K562 (cell line): ENCODE results near the gene ACKR1. TPM values are rescaled to one million over a fixed set of nuclear protein-coding genes. Genes with fewer than 3 reads are reported as not detected.
A peak's percentile ranks its signal among the peaks of the same experiment; 100 is the strongest.

ENCODE experiments used
- CC2D1A ChIP-seq: fragments of 450-650 bp; IDR thresholded peaks from 2 replicates; pipeline ENCODE4 v1.6.1; 2017; ENCODE audit warnings: mild to moderate bottlenecking
- CTCF ChIP-seq, 3 experiments: IDR thresholded peaks in 2 of 3; conservative IDR thresholded peaks in 1 of 3; 2 replicates each; pipeline ENCODE4 v1.5.1; 2011 to 2012; ENCODE audit warnings: low read length in 3 of 3, mild to moderate bottlenecking in 3 of 3, control low read depth in 2 of 3, improper control_type of control experiment in 1 of 3, inconsistent platforms in 1 of 3, low read depth in 1 of 3, mixed read lengths in 1 of 3, moderate library complexity in 1 of 3; ENCODE audit not compliant: insufficient read depth in 2 of 3
- DMBX1 ChIP-seq: fragments of 250-450 bp; sonication (Bioruptor Pico); IDR thresholded peaks from 2 replicates; pipeline ENCODE4 v1.8.0; 2022; ENCODE audit warnings: inconsistent platforms, mild to moderate bottlenecking, moderate library complexity, borderline replicate concordance
- GTF3C2 ChIP-seq: IDR thresholded peaks from 3 replicates; pipeline ENCODE4 v1.6.1; 2011; ENCODE audit warnings: borderline replicate concordance, mild to moderate bottlenecking, moderate library complexity; ENCODE audit not compliant: insufficient read length; ENCODE audit errors: extremely low read depth
- HBP1 ChIP-seq: fragments of 450-650 bp; formaldehyde crosslinking; IDR thresholded peaks from 2 replicates; pipeline ENCODE4 v1.4.0; 2022; ENCODE audit warnings: missing genetic modification characterization
- HDAC2 ChIP-seq: fragments of 450-650 bp; IDR thresholded peaks from 2 replicates; pipeline ENCODE4 v1.6.1; 2016; ENCODE audit warnings: mild to moderate bottlenecking
- KLF10 ChIP-seq: fragments of 250-450 bp; sonication (Bioruptor Pico); IDR thresholded peaks from 2 replicates; pipeline ENCODE4 v1.6.1; 2021; ENCODE audit warnings: matching md5 sums
- MAX ChIP-seq: sonication (generic); formaldehyde crosslinking; IDR thresholded peaks from 2 replicates; pipeline ENCODE4 v1.9.0; 2022; ENCODE audit warnings: mild to moderate bottlenecking, missing genetic modification reagents
- PHF20 ChIP-seq: fragments of 450-650 bp; IDR thresholded peaks from 2 replicates; pipeline ENCODE4 v1.6.1; 2018; ENCODE audit not compliant: partially characterized antibody
- RAD21 ChIP-seq, 2 experiments: fragments of 250-450 bp in 1 of 2; fragments of 450-650 bp in 1 of 2; sonication (Bioruptor Pico) in 1 of 2; formaldehyde crosslinking in 1 of 2; IDR thresholded peaks in 1 of 2; conservative IDR thresholded peaks in 1 of 2; 2 replicates each; pipeline versions ENCODE4 v1.4.0 to v1.8.0; 2020 to 2022; ENCODE audit warnings: mild to moderate bottlenecking in 2 of 2, moderate library complexity in 1 of 2
- RFX5 ChIP-seq: IDR thresholded peaks from 2 replicates; pipeline ENCODE4 v1.6.1; 2011; ENCODE audit warnings: low read depth, mild to moderate bottlenecking, improper control_type of control experiment, low read length
- SMARCC2 ChIP-seq: fragments of 450-650 bp; IDR thresholded peaks from 2 replicates; pipeline ENCODE4 v1.6.1; 2017; ENCODE audit warnings: antibody characterized with exemption, moderate library complexity, mild to moderate bottlenecking, low read depth
- ZBTB43 ChIP-seq: sonication (generic); formaldehyde crosslinking; IDR thresholded peaks from 2 replicates; pipeline ENCODE4 v1.8.0; 2023; ENCODE audit warnings: mild to moderate bottlenecking, missing genetic modification reagents
- ZBTB49 ChIP-seq: sonication (generic); formaldehyde crosslinking; IDR thresholded peaks from 2 replicates; pipeline ENCODE4 v1.8.0; 2022; ENCODE audit warnings: missing genetic modification reagents, mild to moderate bottlenecking, borderline replicate concordance
- ZNF445 ChIP-seq: fragments of 250-450 bp; sonication (Bioruptor Pico); IDR thresholded peaks from 2 replicates; pipeline ENCODE4 v1.4.0; 2020; ENCODE audit warnings: low read depth, mild to moderate bottlenecking, moderate library complexity
- polyA plus RNA-seq, 8 experiments: library from polyadenylated mRNA; depleted of rRNA in 4 of 8; stranded (reverse) in 5 of 8; unstranded in 3 of 8; fragments of >200 nt; fragmentation: Nextera tagmentation in 2 of 8; fragmentation: Illumina TruSeq in 1 of 8; extraction: Ambion mirVana in 2 of 8; extraction: Trizol in 1 of 8; gene quantifications; 2 replicates each; pipeline versions ENCODE4 v1.2.1 to v1.2.3, GENCODE V29; 2011 to 2014; ENCODE audit warnings: inconsistent platforms in 1 of 8, missing spikeins in 1 of 8
- total RNA-seq, 7 experiments: library from RNA; depleted of rRNA in 6 of 7; stranded (reverse); fragments of >200 nt in 6 of 7; fragmentation: Illumina TruSeq in 2 of 7; extraction: Trizol in 2 of 7; gene quantifications; 2 replicates each; pipeline versions ENCODE4 v1.2.1 to v1.2.3, GENCODE V29; 2011 to 2021; ENCODE audit warnings: low replicate concordance in 1 of 7

ACKR1 gene
- total and polyA plus RNA-seq, 9 of the 15 experiments (the other 6 are each of a cell fraction or from before 2014, with no cell fraction given), result 0.07 to 0.64 (median 0.18) TPM

GRCh38 chr1:159211331-159212136 is 6.9 kb downstream of the ACKR1 start (continued):
- no peak for TF ChIP-seq ZBTB49 (CRISPR knock-in tag)
- peak; percentile 95 for TF ChIP-seq RAD21 (CRISPR knock-in tag; conservative IDR thresholded peaks at IDR 0.05 in 1 of 2, IDR thresholded peaks at IDR 0.05 in 1 of 2)
- TF ChIP-seq ZBTB43 (CRISPR knock-in tag), result no peak
- no peak for TF ChIP-seq GTF3C2
- no peak for TF ChIP-seq HDAC2
- TF ChIP-seq DMBX1 (CRISPR knock-in tag), result no peak
- TF ChIP-seq CTCF (IDR thresholded peaks at IDR 0.05 in 2 of 3, conservative IDR thresholded peaks at IDR 0.05 in 1 of 3; ENCODE audit: insufficient read depth in 2 of 3, low read depth in 1 of 3, low read length in 3 of 3), result peak; percentile 89 to 95 (median 94)
- TF ChIP-seq KLF10, result no peak
- peak; percentile 82 for TF ChIP-seq CC2D1A
- no peak for TF ChIP-seq PHF20
- no peak for TF ChIP-seq ZNF445 (CRISPR knock-in tag)
- no peak for TF ChIP-seq RFX5
- no peak for TF ChIP-seq MAX
- no peak for TF ChIP-seq SMARCC2
- no peak for TF ChIP-seq HBP1 (CRISPR knock-in tag)
